GM18520 (cell line): ENCODE data around the gene OR56A1.
"Not testable (repeated sequence)": the region's sequence is repeated elsewhere in the genome, so short reads cannot be mapped to it uniquely, and the experiment has no call there.

Experiments
- ATAC-seq: cut with Tn5 transposase; IDR thresholded peaks from one replicate; pipeline ENCODE4 v1.9.1; 2021; ENCODE audit not compliant: unreplicated experiment

Gene OR56A1, protein sequence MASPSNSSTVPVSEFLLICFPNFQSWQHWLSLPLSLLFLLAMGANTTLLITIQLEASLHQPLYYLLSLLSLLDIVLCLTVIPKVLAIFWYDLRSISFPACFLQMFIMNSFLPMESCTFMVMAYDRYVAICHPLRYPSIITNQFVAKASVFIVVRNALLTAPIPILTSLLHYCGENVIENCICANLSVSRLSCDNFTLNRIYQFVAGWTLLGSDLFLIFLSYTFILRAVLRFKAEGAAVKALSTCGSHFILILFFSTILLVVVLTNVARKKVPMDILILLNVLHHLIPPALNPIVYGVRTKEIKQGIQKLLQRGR

DNA sequence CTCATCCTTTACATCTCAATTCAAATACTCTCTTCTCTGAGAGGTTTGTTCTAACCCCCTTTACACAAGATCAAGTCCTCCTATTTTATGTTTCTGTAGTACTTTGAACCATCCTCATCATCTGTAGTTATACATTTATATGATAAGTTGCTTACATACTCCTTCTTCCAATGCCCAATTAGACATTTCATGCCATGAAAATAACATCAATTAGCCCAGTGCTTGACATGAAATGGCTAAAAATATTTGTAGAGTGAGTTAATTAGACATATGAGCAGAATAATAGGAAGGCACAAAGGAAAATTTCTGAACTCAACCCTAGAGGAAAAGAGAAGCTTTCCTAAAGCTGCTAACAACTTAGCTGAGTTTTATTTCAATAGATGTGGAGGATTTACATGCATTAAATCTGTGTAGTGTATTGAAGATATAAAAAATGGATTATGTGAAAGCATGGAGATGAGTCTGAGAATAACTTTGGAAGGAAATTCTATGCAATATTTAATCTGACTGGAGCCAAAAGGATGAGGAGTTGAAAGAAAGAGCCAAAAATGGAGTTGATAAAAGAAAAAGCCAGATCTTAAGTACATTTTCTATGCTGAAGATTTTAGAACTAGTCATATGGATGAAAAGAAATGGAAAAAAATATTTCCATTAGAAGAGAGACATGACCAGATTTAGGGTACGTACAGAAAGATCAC, at the start of gene OR56A1:
Gene OR56A1 (minus strand): TSS at position 51 of the 698 bp plus-strand sequence. CDS start 3,066 bp downstream, outside the sequence.
- ATAC-seq, result no peak

DNA sequence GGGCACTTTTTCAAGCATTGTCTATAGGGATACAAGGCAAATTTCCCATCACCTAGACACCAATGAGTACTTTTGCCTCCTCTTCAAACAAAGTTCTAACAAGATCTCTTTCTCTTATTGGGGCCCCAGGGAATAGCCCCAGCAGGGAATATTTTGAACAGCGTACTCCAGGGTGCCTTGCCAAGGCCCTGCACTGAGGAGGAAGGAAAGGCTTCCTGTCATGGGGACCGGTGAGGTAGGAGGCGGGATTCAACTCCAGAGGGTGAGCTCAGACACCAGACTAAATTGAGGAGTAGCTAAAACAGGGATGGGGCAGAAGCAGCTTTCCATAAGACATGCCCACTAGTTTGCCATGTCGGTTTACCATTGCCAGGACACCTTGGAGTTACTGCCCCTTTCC, 48.9 kb upstream of the OR56A1 start:
- ATAC-seq, result no peak

DNA sequence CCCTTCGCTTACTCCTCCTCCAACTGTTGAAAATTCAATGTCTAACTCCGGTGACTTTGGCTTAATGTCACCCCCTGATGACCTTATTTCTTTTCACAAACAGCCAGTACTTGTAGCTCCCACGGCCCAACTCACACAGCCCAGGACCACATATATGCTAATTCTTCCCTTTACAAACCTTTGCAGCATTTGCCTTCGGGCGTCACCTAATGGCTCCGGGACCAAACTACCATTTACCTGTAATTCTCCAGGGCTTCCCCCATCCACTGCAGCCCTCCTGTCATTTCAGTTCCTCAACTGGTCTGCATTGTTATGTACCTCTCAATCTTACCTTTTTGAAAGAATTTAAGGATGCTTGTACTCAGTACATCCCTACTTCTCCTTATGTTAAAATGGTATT, 47.2 kb upstream of the OR56A1 start:
- ATAC-seq, result no peak

DNA sequence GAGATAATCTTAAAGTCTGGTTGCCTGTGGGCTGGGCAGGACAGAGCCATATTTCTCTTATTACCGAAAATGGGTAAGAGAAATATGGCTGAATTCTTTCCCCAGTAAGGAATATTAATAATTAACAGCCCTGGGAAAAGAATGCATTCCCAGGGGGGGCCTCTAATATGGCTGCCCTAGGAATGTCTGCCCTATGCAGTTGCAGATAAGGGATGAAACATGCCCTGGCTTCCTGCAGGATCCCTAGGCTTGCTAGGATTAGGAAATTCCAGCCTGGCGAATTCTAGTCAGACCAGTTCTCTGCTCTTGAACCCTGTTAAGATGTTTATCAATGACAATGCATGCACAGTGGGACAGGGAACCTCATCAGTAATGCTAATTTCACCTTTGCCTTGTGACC, 45.9 kb upstream of the OR56A1 start:
- ATAC-seq, result not testable (repeated sequence)

DNA sequence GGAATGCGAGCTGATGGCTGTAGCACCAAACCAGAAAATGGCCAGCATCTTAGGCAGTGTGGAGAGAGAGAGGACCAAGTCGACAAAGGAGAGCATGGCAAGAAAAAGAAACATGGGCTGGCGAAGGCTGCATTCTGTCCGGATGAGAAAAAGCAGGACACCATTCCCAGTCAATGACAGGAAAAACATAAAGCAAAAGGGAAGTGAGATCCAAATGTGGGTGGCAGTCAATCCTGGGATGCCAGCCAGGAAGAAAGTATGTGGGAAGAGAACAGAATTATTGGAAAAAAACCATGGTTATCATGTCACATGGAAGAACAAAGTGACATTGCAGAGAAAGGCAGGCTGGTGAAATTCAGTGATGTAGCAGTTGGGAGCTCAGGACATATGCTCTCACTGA, 36.9 kb upstream of the OR56A1 start:
- ATAC-seq, result no peak

DNA sequence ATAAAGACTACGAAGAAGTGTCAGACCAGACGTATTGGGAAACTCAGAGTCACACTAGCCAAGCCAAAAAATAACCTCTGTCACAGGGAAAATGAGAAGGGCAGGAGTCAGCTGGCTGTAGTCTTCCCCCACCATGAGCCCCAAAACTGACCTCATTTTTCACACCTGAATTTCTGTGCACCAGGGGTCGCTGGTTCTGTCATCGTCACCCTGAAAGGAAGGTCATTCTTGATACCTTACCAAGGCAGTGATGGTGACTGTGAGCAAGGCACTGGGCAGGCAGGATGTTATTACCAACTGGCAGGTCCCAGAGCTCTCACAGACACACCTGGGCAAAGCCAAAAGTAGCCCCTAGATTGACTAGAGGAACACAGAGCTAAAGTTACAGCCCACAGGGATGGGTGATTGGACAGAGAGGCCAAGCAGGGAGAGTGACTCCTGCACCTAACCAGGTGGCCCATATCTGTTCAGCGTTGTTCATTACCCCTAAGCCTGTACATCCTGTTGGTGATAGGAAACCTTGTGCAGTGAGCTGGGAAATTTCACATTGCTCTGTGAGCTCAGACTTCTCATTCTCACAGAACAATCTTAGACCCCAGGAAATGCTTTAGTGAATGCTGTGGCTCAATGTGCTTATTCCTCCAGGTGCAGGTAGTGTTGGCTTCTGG, 32.3 kb upstream of the OR56A1 start:
- no peak for ATAC-seq

DNA sequence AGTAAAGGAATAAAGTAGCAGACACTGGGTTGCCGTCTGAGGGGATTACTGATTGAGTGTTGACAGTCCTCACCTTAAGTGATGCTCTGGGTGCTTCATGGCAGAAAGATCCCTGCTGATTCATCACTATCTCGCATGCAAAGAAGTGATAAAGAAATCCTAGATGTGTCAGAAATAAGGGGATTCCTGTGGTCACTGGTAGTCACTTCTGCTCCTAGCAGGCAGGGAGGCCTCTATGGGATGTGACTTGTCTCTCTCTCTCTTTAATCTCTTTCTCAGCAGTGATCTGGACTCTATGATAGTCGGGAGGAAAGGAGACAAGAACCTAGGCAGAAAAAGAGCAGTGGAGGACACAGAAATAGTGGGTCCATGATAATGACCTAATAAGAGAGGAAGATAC, 30.9 kb upstream of the OR56A1 start:
- ATAC-seq, result no peak

- no peak for ATAC-seq
Measured at GRCh38 chr11:6057452-6057851, 26.9 kb upstream of the OR56A1 start.

DNA sequence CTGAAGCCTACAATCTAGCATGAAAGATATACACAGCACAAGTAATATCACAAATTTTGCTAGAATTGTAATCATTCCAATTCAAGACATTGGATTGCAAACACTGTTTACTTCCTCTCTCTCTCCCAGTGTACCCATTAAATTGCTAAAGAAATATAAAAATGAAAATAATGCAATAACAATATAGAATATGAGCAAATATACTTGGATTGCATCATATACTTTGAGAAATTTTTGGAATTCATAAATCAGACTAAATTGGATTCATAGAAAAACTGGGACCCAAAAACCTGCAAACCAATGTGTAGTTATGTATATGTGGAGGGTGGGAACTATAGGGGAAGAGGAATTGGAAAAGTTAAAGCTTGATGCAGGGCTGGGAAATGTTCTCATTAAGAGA, 25.0 kb upstream of the OR56A1 start:
- no peak for ATAC-seq

DNA sequence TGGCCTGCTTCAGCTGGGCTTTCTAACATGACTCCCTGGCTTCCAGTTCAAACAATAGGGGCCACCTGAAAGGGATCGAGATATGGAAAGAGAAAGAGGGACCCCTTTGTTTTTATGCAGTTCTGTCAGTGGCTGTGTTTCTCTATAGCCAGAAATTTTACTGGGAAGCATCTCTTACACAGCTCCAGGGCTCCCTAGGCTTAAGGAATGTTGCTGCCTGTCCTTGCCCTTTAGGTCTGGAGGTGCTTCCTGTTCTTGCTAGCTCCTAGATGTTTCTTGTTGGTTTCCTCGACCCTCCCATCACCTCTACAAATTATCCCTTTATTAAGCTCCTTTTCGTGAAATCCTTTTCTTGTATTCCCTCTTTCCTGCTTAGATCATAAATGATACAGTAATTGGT, 21.8 kb upstream of the OR56A1 start:
- no peak for ATAC-seq

DNA sequence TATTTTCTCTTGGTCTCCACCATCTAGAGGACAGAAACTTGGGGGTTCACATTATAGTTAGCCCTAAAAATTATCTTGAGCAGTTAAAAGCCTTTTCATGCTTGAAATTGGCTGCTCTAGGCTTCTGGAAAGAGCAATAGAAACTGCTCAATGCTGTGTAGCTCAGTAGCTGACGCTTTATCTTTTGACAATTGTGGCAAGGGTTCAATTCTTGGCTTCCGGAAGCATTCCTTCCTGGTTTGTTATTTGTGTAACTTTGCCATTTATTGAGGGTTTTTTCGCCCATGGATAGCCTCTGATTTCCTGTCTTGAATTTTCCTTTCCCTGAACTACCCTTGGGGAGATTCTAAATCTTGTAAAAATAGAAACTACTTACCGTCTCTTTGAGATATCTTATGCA, 10.3 kb upstream of the OR56A1 start:
- ATAC-seq, result no peak

DNA sequence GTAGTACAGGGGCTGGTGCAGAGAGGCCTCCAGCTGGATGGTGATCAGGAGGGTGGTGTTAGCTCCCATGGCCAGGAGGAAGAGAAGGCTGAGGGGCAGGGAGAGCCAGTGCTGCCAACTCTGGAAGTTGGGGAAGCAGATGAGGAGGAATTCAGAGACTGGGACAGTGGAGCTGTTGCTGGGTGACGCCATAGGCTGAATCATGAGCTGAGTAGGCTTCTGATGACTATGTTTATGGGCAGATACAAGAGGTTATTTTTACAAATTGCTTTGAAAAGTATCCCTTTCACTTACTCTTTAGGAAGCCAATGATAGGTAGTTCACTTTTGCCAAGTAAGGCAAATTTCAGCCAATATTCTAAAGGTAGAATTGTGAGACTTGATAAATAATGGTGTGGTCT, 3.1 kb downstream of the OR56A1 start:
- no peak for ATAC-seq

DNA sequence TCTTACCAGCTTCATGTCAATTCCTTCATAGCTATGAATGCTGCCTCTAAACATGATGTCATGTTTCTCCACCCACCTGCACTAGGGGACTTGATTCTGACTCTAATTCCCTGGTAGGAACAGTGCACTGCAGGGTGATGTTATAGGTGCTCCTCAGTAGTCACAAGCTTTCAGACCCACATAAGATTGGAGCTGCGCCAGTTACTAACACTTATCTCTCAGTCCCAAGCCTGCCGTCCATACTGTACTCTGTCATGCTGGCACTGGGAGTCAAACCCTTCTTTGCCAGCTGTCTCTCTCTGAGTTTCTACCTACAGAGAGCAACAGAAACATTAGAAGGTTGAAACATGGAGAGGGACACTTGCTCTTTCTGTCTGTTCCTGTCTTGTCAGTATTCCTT, 5.5 kb downstream of the OR56A1 start:
- ATAC-seq, result no peak

DNA sequence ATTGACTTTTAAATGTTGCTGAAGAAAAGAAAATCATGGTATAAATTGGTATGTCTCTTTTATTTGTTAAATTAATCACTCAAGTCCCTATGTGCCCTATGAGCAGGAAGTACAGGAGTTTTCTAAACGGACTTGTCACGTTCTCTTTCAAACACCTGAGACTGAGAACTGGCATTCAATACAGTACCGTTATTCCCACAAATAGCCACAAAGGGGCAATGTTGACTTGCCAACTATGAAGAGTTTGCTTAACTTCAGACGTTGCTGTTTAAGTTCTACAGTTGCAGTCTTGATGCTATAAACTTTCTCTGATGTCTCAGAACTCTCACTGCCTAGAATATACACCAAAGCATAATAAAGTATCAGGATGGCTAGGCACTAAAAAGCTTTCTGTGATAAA, 7.6 kb downstream of the OR56A1 start:
- no peak for ATAC-seq

DNA sequence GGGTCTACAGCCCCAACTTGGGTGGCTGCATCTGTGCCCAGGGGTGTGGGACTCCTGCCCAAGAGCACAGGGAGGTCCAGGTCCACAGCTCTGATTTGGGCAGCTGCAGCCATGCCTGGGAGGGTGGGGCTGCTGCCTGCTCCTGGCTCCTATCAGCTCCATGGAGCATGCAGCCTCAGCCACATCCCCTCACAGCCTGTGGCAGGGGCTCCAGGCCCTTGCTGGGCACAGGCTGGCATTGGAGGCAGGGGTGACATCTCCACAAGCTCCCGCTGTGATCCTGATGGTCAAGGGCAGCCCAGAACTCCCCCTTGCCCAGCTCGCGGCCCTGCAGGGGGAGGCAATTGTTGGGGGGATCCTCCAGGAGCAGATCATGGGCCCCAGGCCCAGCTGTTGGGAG, 17.5 kb downstream of the OR56A1 start:
- ATAC-seq, result no peak

GRCh38 chr11:6012035-6012668, 18.4 kb downstream of the OR56A1 start:
- no peak for ATAC-seq

- no peak for ATAC-seq
Measured at GRCh38 chr11:6006846-6007245, 23.7 kb downstream of the OR56A1 start, which contains the start of gene OR56A4. TSS of gene OR56A4 (minus strand) at chr11:6006946. CDS start at chr11:6002992, 3,954 bp downstream.

GRCh38 chr11:6006395-6006794, 24.2 kb downstream of the OR56A1 start:
- ATAC-seq, result no peak

DNA sequence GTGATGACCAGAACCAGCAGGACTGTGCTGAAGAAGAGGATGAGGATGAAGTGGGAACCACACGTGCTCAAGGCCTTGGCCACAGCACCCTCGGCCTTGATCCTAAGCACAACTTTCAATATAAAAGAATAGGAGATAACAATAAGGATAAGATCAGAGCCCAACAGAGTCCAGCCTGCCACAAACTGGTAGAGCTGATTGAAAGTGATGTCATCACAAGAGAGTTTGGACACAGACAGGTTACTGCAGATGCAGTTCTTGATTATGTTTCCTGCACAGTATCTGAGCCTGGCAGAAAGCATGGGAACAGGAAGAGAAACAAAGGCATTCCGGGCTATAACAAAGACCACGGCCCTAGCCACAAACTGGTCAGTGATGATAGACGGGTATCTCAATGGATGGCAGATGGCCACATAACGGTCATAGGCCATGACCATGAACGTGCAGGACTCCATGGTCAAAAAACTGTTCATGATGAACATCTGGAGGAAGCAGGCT, 28.3 kb downstream of the OR56A1 start:
- no peak for ATAC-seq

DNA sequence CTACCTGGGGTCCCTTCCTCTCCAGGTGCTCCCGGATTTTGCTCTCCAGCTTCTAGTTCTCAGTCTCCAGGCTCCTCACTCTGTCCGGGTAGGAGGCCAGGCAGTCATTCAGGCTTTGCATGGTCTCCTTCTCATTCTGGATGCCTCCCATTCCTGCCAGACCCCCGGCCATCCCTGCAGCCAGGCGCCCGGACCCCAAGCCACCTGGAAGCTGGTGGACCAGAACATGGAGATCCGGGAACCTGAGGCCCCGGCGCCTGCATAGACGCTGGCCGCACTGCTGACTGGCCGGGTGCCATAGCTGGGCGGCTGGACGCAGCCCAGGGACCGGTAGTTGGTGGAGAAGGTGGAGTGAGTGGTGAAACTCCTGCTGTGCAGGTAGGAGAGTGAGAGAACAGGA, 35.8 kb downstream of the OR56A1 start:
- ATAC-seq, result no peak

DNA sequence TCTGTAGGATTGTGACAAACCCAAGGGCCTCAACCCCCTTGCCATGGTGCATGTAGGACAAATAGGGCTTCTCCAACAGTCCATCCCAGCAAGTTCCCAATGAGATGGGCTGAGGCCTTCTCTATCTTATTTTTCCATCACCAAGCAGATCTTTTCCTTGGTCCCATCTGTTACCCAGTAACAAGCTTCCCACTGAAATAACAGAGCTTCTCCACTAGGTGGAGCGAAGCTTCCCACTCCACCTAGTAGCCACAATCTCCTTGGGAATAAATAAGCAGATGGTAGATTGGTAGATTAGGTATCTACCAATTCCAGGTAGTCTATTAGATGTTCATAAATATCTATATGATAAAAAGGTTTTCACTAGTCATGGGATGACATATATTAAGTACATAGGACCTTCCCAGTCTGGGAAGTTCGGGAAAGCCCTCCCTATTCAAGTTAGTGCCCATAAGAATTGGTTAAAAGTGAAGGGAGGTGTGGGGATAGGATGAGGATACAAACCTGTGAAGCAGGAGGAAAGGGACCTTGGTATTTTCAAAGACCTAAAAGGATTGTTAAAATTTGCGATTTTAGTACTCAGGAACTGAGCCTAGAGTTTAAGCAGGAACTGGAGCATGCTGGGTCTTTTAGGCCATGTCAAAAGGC, 37.8 kb downstream of the OR56A1 start:
- ATAC-seq, result no peak
